Naive thymus-derived CD4-positive, alpha-beta T cell (primary cell): ENCODE measurements around the gene CNNM3. TPM values are rescaled to one million over a fixed set of nuclear protein-coding genes. Genes with fewer than 3 reads are reported as not detected.

Source experiments
- ATAC-seq: fragments of 150-1000 bp; cut with Tn5 transposase; 2 replicates; pipeline ENCODE4 v1.10.0; 2021; ENCODE audit warnings: mild to moderate bottlenecking, moderate library complexity
- CTCF ChIA-PET: fragments of 350-600 bp; sonication (Branson Sonifier 250); formaldehyde crosslinking; loops from one replicate; lab custom pipeline; 2021; ENCODE audit warnings: antibody characterized with exemption; lab: Charles Lee
- POLR2A ChIA-PET: fragments of 350-600 bp; sonication (Branson Sonifier 250); formaldehyde crosslinking; loops from one replicate; lab custom pipeline; 2021; ENCODE audit warnings: antibody characterized with exemption, inconsistent platforms; lab: Charles Lee
- DNase-seq, 9 donors: peaks; one replicate each; pipeline versions ENCODE4 v3.0.0 to v3.0.0-alpha.2; 2020 to 2022; ENCODE audit warnings: mixed read lengths in 1 of 9
- H3K27ac ChIP-seq: one replicate; pipeline ENCODE4 v1.7.0; 2013; ENCODE audit warnings: mild to moderate bottlenecking, low read depth, low read length, moderate library complexity
- H3K27me3 ChIP-seq, 2 donors: one replicate each; pipeline ENCODE4 v1.7.0; 2013; ENCODE audit warnings: low read length in 2 of 2, mild to moderate bottlenecking in 2 of 2, moderate library complexity in 2 of 2; ENCODE audit not compliant: control insufficient read depth in 2 of 2, insufficient read depth in 2 of 2
- H3K36me3 ChIP-seq, 3 experiments: 1 replicate in 2 of 3; 2 replicates in 1 of 3; pipeline ENCODE4 v1.7.0; 2013; ENCODE audit warnings: low read length in 3 of 3, mild to moderate bottlenecking in 3 of 3, moderate library complexity in 1 of 3; ENCODE audit not compliant: insufficient read depth in 3 of 3, control insufficient read depth in 2 of 3
- H3K4me1 ChIP-seq, 2 donors: one replicate each; pipeline ENCODE4 v1.7.0; 2013; ENCODE audit warnings: low read length in 2 of 2, mild to moderate bottlenecking in 2 of 2, moderate library complexity in 1 of 2; ENCODE audit not compliant: control insufficient read depth in 2 of 2, insufficient read depth in 2 of 2
- H3K4me3 ChIP-seq: 2 replicates; pipeline ENCODE4 v1.7.0; 2013; ENCODE audit warnings: mild to moderate bottlenecking, low read length
- H3K9me3 ChIP-seq, 3 experiments: 1 replicate in 2 of 3; 2 replicates in 1 of 3; pipeline ENCODE4 v1.7.0; 2013; ENCODE audit warnings: low read length in 3 of 3; ENCODE audit not compliant: control insufficient read depth in 2 of 3
- H3K27ac Mint-ChIP-seq, 9 donors: one replicate each; pipeline ENCODE4 v1.8.0; 2020 to 2022; ENCODE audit warnings: mixed read lengths in 9 of 9, mild to moderate bottlenecking in 8 of 9, moderate library complexity in 5 of 9, inconsistent platforms in 2 of 9
- H3K27me3 Mint-ChIP-seq, 5 donors: one replicate each; pipeline ENCODE4 v1.8.0; 2021 to 2022; ENCODE audit warnings: mixed read lengths in 5 of 5, mild to moderate bottlenecking in 1 of 5
- H3K36me3 Mint-ChIP-seq, 5 donors: one replicate each; pipeline ENCODE4 v1.8.0; 2020 to 2022; ENCODE audit warnings: mixed read lengths in 5 of 5, mild to moderate bottlenecking in 3 of 5, inconsistent platforms in 1 of 5
- H3K4me1 Mint-ChIP-seq, 7 donors: one replicate each; pipeline ENCODE4 v1.8.0; 2020 to 2022; ENCODE audit warnings: mixed read lengths in 7 of 7, mild to moderate bottlenecking in 3 of 7, inconsistent platforms in 1 of 7
- H3K4me3 Mint-ChIP-seq, 10 donors: one replicate each; pipeline ENCODE4 v1.8.0; 2020 to 2022; ENCODE audit warnings: mild to moderate bottlenecking in 10 of 10, mixed read lengths in 10 of 10, moderate library complexity in 6 of 10, inconsistent platforms in 2 of 10
- H3K9me3 Mint-ChIP-seq, 11 donors: one replicate each; pipeline ENCODE4 v1.8.0; 2020 to 2022; ENCODE audit warnings: mixed read lengths in 11 of 11, mild to moderate bottlenecking in 4 of 11, inconsistent platforms in 1 of 11, moderate library complexity in 1 of 11
- intact Hi-C, 2 donors: fragments of 100-400 bp; cut with micrococcal nuclease; formaldehyde crosslinking; loops; one replicate each; pipeline ENCODE4 v1.15.1; 2023
- polyA plus RNA-seq, 2 donors: library from polyadenylated mRNA; unstranded; fragments of 300-500 nt; fragmentation: Illumina TruSeq; gene quantifications; one replicate each; pipeline ENCODE4 v1.2.3, GENCODE V29; 2021
- total RNA-seq, 6 experiments: library from RNA in 5 of 6; stranded (reverse) in 5 of 6; gene quantifications; 1 replicate in 5 of 6; 2 replicates in 1 of 6; pipeline ENCODE4 v1.2.3 and lab custom pipeline; 2021 to 2026

CNNM3 gene
- total and polyA plus RNA-seq, 7 experiments from 2014 or later = 4.0 to 51.5 (median 37.7) TPM

DNA sequence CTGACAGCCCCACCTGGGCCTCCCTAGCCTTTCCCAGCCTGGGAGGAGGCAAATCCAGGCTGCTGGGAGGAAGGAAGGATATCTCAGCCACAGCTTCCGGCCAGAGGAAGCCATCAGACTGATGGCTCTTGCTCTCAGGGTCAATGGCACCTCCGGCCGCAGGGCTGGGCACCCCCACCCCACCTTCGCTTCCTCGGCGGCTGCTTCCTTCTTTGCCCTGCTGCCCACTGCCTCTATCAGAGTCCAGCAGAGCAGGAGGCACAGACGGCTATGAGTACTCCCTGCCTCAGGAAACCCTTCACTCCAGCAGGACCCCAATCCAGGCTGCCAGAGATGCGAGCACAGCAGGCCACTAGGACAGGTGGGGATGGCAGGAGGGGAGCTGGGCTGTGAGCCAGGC is 50.5 kb downstream of the CNNM3 start:
- peaks cover 0 to 21% (median 6%) of the 10 kb centered on the region in 5 donors for H3K36me3 Mint-ChIP-seq
- no peak for ATAC-seq

DNA sequence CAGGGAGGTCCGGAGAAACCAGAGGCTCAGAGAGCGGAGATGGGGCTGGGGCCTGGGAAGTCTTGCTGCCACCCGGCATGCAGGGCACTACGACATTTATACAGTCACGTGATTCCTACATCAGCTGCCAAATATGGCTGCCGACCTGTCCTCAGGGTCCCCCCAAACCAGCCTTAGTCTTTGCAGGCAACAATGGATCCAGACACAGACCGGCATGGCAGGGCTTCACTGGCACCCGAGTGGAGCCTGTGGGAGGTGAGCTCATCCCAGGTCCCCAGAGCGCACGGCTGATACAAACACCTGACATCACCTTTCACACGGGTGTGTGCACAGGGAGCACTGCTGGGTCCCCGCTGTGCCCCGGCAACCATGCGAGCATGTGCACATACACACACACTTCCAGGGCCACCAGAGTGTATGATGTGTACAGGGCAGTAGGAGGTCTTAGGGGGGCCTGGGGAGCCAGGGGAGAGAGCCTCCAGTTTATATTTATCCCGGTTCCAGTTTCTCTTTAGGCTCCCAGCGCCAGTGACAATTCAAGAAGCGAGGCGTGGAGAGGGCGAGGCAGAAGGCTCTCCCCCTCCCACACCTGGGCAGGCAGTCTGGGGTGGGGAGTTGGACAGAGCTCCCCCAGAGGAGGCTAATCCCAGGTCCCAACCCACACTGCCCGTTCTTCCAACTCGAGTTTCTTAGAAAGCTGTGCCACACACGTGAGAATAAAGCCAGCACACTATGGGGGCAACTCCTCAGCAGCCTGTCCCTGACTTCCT is 51.1 kb downstream of the CNNM3 start:
- no peaks in the 10 kb centered on the region for H3K9me3 ChIP-seq
- Mint-ChIP-seq H3K27me3 (peaks cover 0 to 9% (median 0%) of the 10 kb centered on the region in 5 donors), H3K27ac (peak overlapping the region; percentile 75 to 94 (median 88)), H3K4me3 (peak overlapping the region; percentile 81 to 95 (median 88)), H3K4me1 (peaks cover 23 to 38% (median 36%) of the 10 kb centered on the region in 7 donors), H3K36me3 (peaks cover 0 to 18% (median 6%) of the 10 kb centered on the region in 5 donors), H3K9me3 (no peaks in the 10 kb centered on the region)
- DNase-seq (no peak), ATAC-seq (no peak)
- H3K4me3 ChIP-seq = peak overlapping the region; percentile 81
- peak overlapping the region; percentile 84 for H3K27ac ChIP-seq
- CTCF ChIA-PET = interaction anchor here (0.7 to 1.4 kb wide), 5 partner anchors 9 to 96 kb away, joined by 3 to 6 read pairs (median 4); partner anchors contain the start of gene ANKRD39
- no peaks in the 10 kb centered on the region for H3K27me3 ChIP-seq
- POLR2A ChIA-PET = interaction anchor here (0.9 to 15.0 kb wide), 8 partner anchors 8 to 82 kb away, joined by 3 to 288 read pairs (median 10); partner anchors contain the start of gene ANKRD39
- peaks cover 24 to 29% of the 10 kb centered on the region in 2 donors for H3K4me1 ChIP-seq
- intact Hi-C loops = no loop called here
- peaks cover 0 to 48% (median 7%) of the 10 kb centered on the region in 3 experiments for H3K36me3 ChIP-seq

More for the DNA sequence above, 50.5 kb downstream of the CNNM3 start:
- Mint-ChIP-seq H3K9me3 (no peaks in the 10 kb centered on the region), H3K4me3 (peak overlapping the region; percentile 36 to 95 (median 86)), H3K4me1 (peaks cover 23 to 41% (median 33%) of the 10 kb centered on the region in 7 donors), H3K27ac (peak overlapping the region in 8 of 9 donors; percentile 62 to 94 (median 88)), H3K27me3 (peaks cover 0 to 7% (median 0%) of the 10 kb centered on the region in 5 donors)
- DNase-seq = no peak
- Histone ChIP-seq H3K27me3 (no peaks in the 10 kb centered on the region), H3K4me3 (no peak overlapping the region), H3K36me3 (peaks cover 0 to 54% (median 7%) of the 10 kb centered on the region in 3 experiments), H3K27ac (peak overlapping the region; percentile 84), H3K9me3 (no peaks in the 10 kb centered on the region), H3K4me1 (peaks cover 24 to 29% of the 10 kb centered on the region in 2 donors)
- intact Hi-C loops = no loop called here
- POLR2A ChIA-PET = interaction anchor here (1.4 to 15.0 kb wide), 4 partner anchors 7 to 82 kb away, joined by 4 to 288 read pairs (median 72); partner anchors contain the start of gene ANKRD39
- CTCF ChIA-PET = interaction anchor here (1.1 to 1.2 kb wide), 2 partner anchors 9 to 47 kb away, joined by 5 to 6 read pairs; partner anchors contain the start of gene ANKRD39

DNA sequence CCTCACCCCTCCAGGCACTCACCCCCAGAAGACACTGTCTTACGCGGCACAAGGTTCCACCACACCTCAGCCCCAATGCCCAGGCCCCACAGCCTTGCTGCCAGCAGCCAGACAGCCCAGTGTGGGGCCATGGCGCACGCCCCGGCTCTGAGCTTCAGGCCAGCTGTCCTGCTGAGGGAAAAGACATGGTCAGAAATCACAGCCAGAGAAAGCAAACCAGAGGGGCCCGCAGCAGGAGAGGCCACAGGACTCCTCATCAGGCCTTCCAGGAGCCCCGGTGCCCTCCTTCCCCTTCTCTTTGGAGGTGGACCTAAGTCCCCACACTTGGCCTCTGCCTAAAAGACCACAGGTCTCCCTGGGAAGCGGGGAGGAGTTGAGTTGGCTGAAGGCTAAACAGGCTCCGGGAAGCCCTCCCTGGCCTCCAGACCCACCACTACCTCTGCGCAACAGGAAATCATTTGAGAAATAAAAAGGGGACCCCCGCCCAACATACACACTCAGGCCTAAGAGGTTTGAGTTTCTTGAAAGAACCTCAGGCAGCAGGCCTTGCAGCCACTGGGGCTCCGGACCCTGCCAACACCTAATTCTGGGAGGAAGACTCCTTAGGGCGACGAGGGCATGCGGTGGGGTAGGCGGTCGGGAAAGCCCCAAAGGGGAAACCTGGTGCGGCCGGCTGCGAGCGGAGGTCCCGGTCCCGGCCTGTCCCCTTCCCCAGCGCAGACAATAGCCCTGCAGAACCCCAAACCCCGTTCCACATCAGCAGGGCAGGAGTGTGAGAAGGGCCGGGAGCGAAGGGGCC is 51.9 kb downstream of the CNNM3 start:
- Mint-ChIP-seq H3K4me3 (peak overlapping the region; percentile 81 to 95 (median 88)), H3K27me3 (peaks cover 0 to 12% (median 0%) of the 10 kb centered on the region in 5 donors), H3K9me3 (no peaks in the 10 kb centered on the region), H3K36me3 (peaks cover 0 to 17% (median 6%) of the 10 kb centered on the region in 5 donors), H3K27ac (peak overlapping the region; percentile 75 to 94 (median 88)), H3K4me1 (peaks cover 23 to 44% (median 43%) of the 10 kb centered on the region in 7 donors)
- peak in 1 of 9 donors; percentile 33 for DNase-seq
- Histone ChIP-seq H3K4me1 (peaks cover 24 to 29% of the 10 kb centered on the region in 2 donors), H3K4me3 (peak overlapping the region; percentile 81), H3K9me3 (no peaks in the 10 kb centered on the region), H3K36me3 (peaks cover 0 to 43% (median 7%) of the 10 kb centered on the region in 3 experiments), H3K27ac (peak overlapping the region; percentile 84), H3K27me3 (no peaks in the 10 kb centered on the region)
- ATAC-seq = no peak
- intact Hi-C loops = loop anchor here in 1 of 2 donors (1.0 kb wide), 2 partner anchors 10 to 83 kb away; partner anchors contain the start of gene ANKRD39
- ChIA-PET POLR2A (interaction anchor here (0.6 to 15.0 kb wide), 18 partner anchors 9 to 95 kb away, joined by 3 to 288 read pairs (median 4); partner anchors contain the start of genes ANKRD39 and CNNM3), CTCF (interaction anchor here (0.6 to 1.9 kb wide), 13 partner anchors 10 to 108 kb away, joined by 3 to 16 read pairs (median 3); partner anchors contain the start of genes ANKRD39 and CNNM4)

DNA sequence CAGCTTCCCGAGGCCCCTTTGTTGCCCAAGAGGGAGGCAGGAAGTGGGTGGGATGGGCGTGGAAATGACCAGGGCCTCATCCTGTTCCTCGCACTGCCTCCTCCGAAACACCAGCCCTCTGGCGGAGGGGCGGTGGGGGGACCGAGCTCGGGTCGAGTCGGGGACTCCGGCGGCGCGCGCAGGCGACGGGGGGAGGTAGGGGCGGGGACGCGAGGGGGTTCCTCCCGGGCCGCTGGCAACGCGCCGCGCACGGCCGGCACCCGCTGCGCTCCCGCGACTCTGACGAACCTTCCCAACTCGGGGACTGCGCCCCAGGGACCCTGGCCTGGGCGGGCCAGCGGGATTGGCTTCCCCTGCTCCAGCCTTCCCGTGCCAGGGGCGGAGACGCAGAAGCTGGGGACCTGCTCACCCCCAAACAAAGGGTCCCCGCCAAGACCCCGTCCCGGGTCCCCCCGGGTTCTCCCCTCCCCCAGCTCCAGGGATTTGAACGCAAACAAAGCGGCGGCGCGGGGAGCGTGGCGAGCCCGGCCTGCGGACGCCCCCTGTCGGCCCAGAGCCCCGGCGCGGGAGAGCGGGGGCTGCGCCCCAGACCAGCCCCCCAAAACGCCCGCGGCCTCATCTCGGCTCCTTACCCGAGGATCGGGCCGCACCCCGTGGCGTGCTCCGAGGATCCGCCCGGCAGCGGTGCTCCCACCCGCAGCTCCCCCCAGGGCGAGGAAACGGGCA is 52.6 kb downstream of the CNNM3 start:
- H3K27ac ChIP-seq = peak overlapping the region; percentile 84
- peaks cover 0 to 13% (median 0%) of the 10 kb centered on the region in 5 donors for H3K36me3 Mint-ChIP-seq
- intact Hi-C loops = loop anchor here in 1 of 2 donors (1.0 kb wide), 2 partner anchors 10 to 83 kb away; partner anchors contain the start of gene ANKRD39
- H3K4me1 ChIP-seq = peaks cover 24 to 32% of the 10 kb centered on the region in 2 donors
- H3K36me3 ChIP-seq = peaks cover 0 to 36% (median 7%) of the 10 kb centered on the region in 3 experiments
- H3K4me3 ChIP-seq = peak overlapping the region; percentile 81
- peak; percentile 37 for ATAC-seq
- no peaks in the 10 kb centered on the region for H3K27me3 ChIP-seq
- H3K27me3 Mint-ChIP-seq = peaks cover 0 to 12% (median 0%) of the 10 kb centered on the region in 5 donors
- POLR2A ChIA-PET = interaction anchor here (0.6 to 15.0 kb wide), 18 partner anchors 9 to 94 kb away, joined by 3 to 288 read pairs (median 4); partner anchors contain the start of genes ANKRD39 and CNNM3
- H3K4me1 Mint-ChIP-seq = peaks cover 23 to 52% (median 42%) of the 10 kb centered on the region in 7 donors
- H3K9me3 Mint-ChIP-seq = no peaks in the 10 kb centered on the region
- H3K4me3 Mint-ChIP-seq = peak overlapping the region; percentile 81 to 95 (median 88)
- CTCF ChIA-PET = interaction anchor here (0.6 to 1.9 kb wide), 11 partner anchors 11 to 108 kb away, joined by 3 to 16 read pairs (median 3); partner anchors contain the start of genes ANKRD39 and CNNM4
- H3K9me3 ChIP-seq = no peaks in the 10 kb centered on the region
- DNase-seq = peak in 8 of 9 donors; percentile 37 to 71 (median 56)
- peak overlapping the region in 8 of 9 donors; percentile 75 to 92 (median 85) for H3K27ac Mint-ChIP-seq

DNA sequence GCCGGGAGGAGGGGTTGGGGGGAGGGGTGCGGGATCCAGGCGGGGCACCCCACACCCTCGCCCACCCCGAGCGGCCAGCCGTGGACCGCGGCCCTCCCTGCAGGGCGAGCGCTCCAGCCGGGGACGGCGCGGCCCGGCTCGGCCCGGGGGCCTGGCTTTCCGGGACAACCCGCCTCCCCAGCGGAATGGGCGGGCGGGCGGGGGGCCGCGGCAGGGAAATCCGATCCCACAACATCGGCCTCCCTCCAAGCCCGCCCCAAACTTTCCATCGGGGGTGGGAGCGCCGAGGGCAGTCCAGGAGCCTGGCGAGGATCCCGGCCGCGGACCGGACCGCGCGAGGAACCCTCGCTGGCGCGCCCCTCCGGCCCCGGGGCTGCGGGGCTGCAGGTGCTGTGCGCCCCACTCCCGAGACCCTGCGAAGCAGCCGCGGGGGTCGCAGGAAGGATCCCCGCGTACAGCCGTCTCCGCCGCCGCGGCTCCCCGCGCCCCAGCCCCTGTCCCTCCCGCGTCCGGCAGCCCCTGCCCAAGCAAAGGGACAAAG is 53.3 kb downstream of the CNNM3 start:
- Mint-ChIP-seq H3K9me3 (no peaks in the 10 kb centered on the region), H3K27me3 (peaks cover 0 to 15% (median 0%) of the 10 kb centered on the region in 5 donors), H3K36me3 (peaks cover 0 to 13% (median 0%) of the 10 kb centered on the region in 5 donors), H3K27ac (no peak overlapping the region), H3K4me3 (peak overlapping the region in 7 of 10 donors; percentile 23 to 95 (median 83)), H3K4me1 (peaks cover 23 to 58% (median 49%) of the 10 kb centered on the region in 7 donors)
- peaks cover 0 to 29% (median 7%) of the 10 kb centered on the region in 3 experiments for H3K36me3 ChIP-seq
- ATAC-seq = no peak
- peak overlapping the region; percentile 81 for H3K4me3 ChIP-seq
- no peak for DNase-seq
- peak overlapping the region; percentile 85 for H3K27ac ChIP-seq
- POLR2A ChIA-PET = interaction anchor here (0.6 to 15.0 kb wide), 16 partner anchors 8 to 93 kb away, joined by 3 to 288 read pairs (median 4); partner anchors contain the start of genes ANKRD39 and CNNM3
- no peaks in the 10 kb centered on the region for H3K27me3 ChIP-seq
- intact Hi-C loops = no loop called here
- H3K9me3 ChIP-seq = no peaks in the 10 kb centered on the region
- peaks cover 24 to 38% of the 10 kb centered on the region in 2 donors for H3K4me1 ChIP-seq
- CTCF ChIA-PET = interaction anchor here (1.1 to 1.9 kb wide), 5 partner anchors 11 to 109 kb away, joined by 3 to 16 read pairs (median 3); partner anchors contain the start of genes ANKRD39 and CNNM4
